ENCODE results near the gene DDOST. TPM values are rescaled to one million over a fixed set of nuclear protein-coding genes. Genes with fewer than 3 reads are reported as not detected.
"Not testable (repeated sequence)": the region's sequence is repeated elsewhere in the genome, so short reads cannot be mapped to it uniquely, and the experiment has no call there.

The DDOST gene
- total and polyA plus RNA-seq, 9 donors = 95.5 to 228 (median 172) TPM

- DNase-seq = no peak
- no peaks in the 10 kb centered on the region for H3K9me3 ChIP-seq
- intact Hi-C loops (cut with DNase I) = loop anchor here in 1 of 4 donors (10.0 kb wide), 1 partner anchor 693 kb away; no protein-coding TSS in a partner anchor
- no peaks in the 10 kb centered on the region for H3K36me3 ChIP-seq
- TF ChIP-seq POLR2A (IDR thresholded peaks at IDR 0.05) = no peak
- H3K4me1 ChIP-seq (ENCODE audit: insufficient read depth) = no peaks in the 10 kb centered on the region
- H3K27ac ChIP-seq = no peak overlapping the region
- no peaks in the 10 kb centered on the region for H3K27me3 ChIP-seq
- no peak overlapping the region for H3K4me3 ChIP-seq
- 88 to 92% (median 89%) methylated on average over 9 of the region's 9 CpGs for WGBS, 3 donors
Observed at GRCh38 chr1:20681999-20682398, 20.8 kb upstream of the DDOST start.

GRCh38 chr1:20680269-20680668 lies 19.1 kb upstream of the DDOST start:
- no peaks in the 10 kb centered on the region for H3K27me3 ChIP-seq
- no peak overlapping the region for H3K27ac ChIP-seq
- 15 to 42% (median 21%) methylated on average over 5 of the region's 5 CpGs for WGBS, 3 donors
- no peaks in the 10 kb centered on the region for H3K9me3 ChIP-seq
- H3K36me3 ChIP-seq = no peaks in the 10 kb centered on the region
- intact Hi-C loops (cut with DNase I) = loop anchor here in 1 of 4 donors (10.0 kb wide), 1 partner anchor 695 kb away; no protein-coding TSS in a partner anchor
- no peaks in the 10 kb centered on the region for H3K4me1 ChIP-seq (ENCODE audit: insufficient read depth)
- no peak for TF ChIP-seq CTCF (IDR thresholded peaks at IDR 0.05)
- TF ChIP-seq POLR2A (IDR thresholded peaks at IDR 0.05) = no peak
- TF ChIP-seq EP300 (IDR thresholded peaks at IDR 0.05) = no peak
- no peak for DNase-seq
- H3K4me3 ChIP-seq = no peak overlapping the region

- WGBS, 3 donors = 84 to 86% (median 84%) methylated on average over 6 of the region's 6 CpGs
- no peaks in the 10 kb centered on the region for H3K4me1 ChIP-seq (ENCODE audit: insufficient read depth)
- intact Hi-C loops (cut with DNase I) = no loop called here
- TF ChIP-seq POLR2A (IDR thresholded peaks at IDR 0.05) (no peak), EP300 (IDR thresholded peaks at IDR 0.05) (no peak)
- H3K27me3 ChIP-seq = no peaks in the 10 kb centered on the region
- DNase-seq = no peak
- no peak overlapping the region for H3K4me3 ChIP-seq
- H3K9me3 ChIP-seq = no peaks in the 10 kb centered on the region
- no peak overlapping the region for H3K27ac ChIP-seq
- H3K36me3 ChIP-seq = no peaks in the 10 kb centered on the region
Observed at GRCh38 chr1:20678599-20678998, 17.4 kb upstream of the DDOST start.

GRCh38 chr1:20673626-20674025 lies 12.5 kb upstream of the DDOST start:
- H3K4me1 ChIP-seq (ENCODE audit: insufficient read depth); H3K9me3 ChIP-seq; intact Hi-C loops (cut with DNase I); H3K36me3 ChIP-seq; DNase-seq; H3K27me3 ChIP-seq; H3K27ac ChIP-seq; H3K4me3 ChIP-seq: not testable (repeated sequence)
- WGBS, 3 donors = 88 to 93% (median 92%) methylated on average over 11 of the region's 11 CpGs

GRCh38 chr1:20672265-20672632 lies 11.1 kb upstream of the DDOST start:
- 88 to 90% (median 89%) methylated on average over 4 of the region's 4 CpGs for WGBS, 3 donors
- TF ChIP-seq EP300 (IDR thresholded peaks at IDR 0.05) = no peak
- TF ChIP-seq POLR2A (IDR thresholded peaks at IDR 0.05) = no peak
- no peak for TF ChIP-seq CTCF (IDR thresholded peaks at IDR 0.05)
- Histone ChIP-seq H3K9me3 (no peaks in the 10 kb centered on the region), H3K36me3 (no peaks in the 10 kb centered on the region), H3K4me3 (no peak overlapping the region), H3K27ac (no peak overlapping the region), H3K27me3 (no peaks in the 10 kb centered on the region), H3K4me1 (ENCODE audit: insufficient read depth) (no peaks in the 10 kb centered on the region)
- DNase-seq = no peak
- intact Hi-C loops (cut with DNase I) = no loop called here

GRCh38 chr1:20670936-20671335 lies 9.8 kb upstream of the DDOST start:
- no peak for DNase-seq
- no peak overlapping the region for H3K4me3 ChIP-seq
- intact Hi-C loops (cut with DNase I) = no loop called here
- no peak overlapping the region for H3K27ac ChIP-seq
- no peaks in the 10 kb centered on the region for H3K36me3 ChIP-seq
- no peaks in the 10 kb centered on the region for H3K27me3 ChIP-seq
- no peak for TF ChIP-seq CTCF (IDR thresholded peaks at IDR 0.05)
- TF ChIP-seq POLR2A (IDR thresholded peaks at IDR 0.05) = no peak
- TF ChIP-seq EP300 (IDR thresholded peaks at IDR 0.05) = no peak
- no peaks in the 10 kb centered on the region for H3K9me3 ChIP-seq
- no peaks in the 10 kb centered on the region for H3K4me1 ChIP-seq (ENCODE audit: insufficient read depth)
- 86 to 95% (median 91%) methylated on average over 5 of the region's 5 CpGs for WGBS, 3 donors
